HG02610 (cell line): ENCODE results near the gene ZNF567.

ENCODE experiments used
- ATAC-seq: cut with Tn5 transposase; IDR thresholded peaks from one replicate; pipeline ENCODE4 v1.9.1; 2021; ENCODE audit warnings: mild to moderate bottlenecking, moderate library complexity; ENCODE audit not compliant: unreplicated experiment

The ZNF567 gene

GRCh38 chr19:36750066-36750691 is 62.8 kb downstream of the ZNF567 start:
- ATAC-seq: no peak
